ENCODE measurements around the gene CLCN2.

DNA sequence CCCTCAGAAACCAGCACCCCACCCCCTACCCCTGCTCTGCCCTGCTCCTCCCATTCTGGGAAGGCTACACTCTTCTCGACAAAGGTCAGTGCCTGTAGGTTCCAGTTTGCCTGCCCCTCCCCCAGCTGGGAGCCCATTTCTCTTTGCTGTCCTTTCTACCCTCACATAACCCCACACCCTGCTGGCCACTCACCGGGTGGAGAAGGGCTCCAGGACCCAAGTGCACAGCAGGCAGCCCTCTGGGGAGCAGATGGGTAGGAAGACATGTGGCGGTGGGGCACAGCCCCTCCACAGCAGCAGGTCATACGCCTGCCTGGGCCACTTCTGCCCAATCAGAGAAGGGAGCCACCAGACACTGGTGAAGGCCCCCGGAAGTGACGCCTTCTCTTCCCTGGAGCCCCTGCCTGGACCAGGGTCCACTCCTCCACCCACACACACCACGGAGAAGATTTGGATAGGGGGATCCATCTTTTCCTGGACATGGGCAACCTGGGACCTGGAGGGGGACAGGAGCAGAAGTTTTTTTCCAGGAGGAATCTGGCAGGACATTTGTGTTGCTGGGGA, 16.6 kb upstream of the CLCN2 start, which contains the start of gene THPO:
- TF ChIP-seq, protein P1, sequence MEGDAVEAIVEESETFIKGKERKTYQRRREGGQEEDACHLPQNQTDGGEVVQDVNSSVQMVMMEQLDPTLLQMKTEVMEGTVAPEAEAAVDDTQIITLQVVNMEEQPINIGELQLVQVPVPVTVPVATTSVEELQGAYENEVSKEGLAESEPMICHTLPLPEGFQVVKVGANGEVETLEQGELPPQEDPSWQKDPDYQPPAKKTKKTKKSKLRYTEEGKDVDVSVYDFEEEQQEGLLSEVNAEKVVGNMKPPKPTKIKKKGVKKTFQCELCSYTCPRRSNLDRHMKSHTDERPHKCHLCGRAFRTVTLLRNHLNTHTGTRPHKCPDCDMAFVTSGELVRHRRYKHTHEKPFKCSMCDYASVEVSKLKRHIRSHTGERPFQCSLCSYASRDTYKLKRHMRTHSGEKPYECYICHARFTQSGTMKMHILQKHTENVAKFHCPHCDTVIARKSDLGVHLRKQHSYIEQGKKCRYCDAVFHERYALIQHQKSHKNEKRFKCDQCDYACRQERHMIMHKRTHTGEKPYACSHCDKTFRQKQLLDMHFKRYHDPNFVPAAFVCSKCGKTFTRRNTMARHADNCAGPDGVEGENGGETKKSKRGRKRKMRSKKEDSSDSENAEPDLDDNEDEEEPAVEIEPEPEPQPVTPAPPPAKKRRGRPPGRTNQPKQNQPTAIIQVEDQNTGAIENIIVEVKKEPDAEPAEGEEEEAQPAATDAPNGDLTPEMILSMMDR (IDR thresholded peaks at IDR 0.05; ENCODE audit: insufficient read depth, low read depth, low read length) = no peak
- no peak for TF ChIP-seq EZH2 (IDR thresholded peaks at IDR 0.05; ENCODE audit: insufficient read depth, low read length)

All from astrocyte (in vitro differentiated cells and primary cell).